T-helper 1 cell treated with Interleukin-12 subunit alpha and Interleukin-12 subunit beta and Interleukin-4 antibody, amounts not matched to agents 30 μg/mL and 1 μg/mL, for 36 hours (primary cell): Measurements from ENCODE around the gene EPHB1.
A peak's percentile ranks its signal among the peaks of the same experiment; 100 is the strongest.

Experiments used
- H3K27ac Mint-ChIP-seq: one replicate; pipeline ENCODE4 v1.8.0; 2021; ENCODE audit warnings: mild to moderate bottlenecking, mixed read lengths
- H3K27me3 Mint-ChIP-seq: one replicate; pipeline ENCODE4 v1.8.0; 2021; ENCODE audit warnings: low read depth, mixed read lengths
- H3K36me3 Mint-ChIP-seq: one replicate; pipeline ENCODE4 v1.8.0; 2021; ENCODE audit warnings: low read depth, mixed read lengths
- H3K4me1 Mint-ChIP-seq: one replicate; pipeline ENCODE4 v1.8.0; 2021; ENCODE audit warnings: low read depth, mixed read lengths
- H3K4me3 Mint-ChIP-seq: one replicate; pipeline ENCODE4 v1.8.0; 2021; ENCODE audit warnings: mild to moderate bottlenecking, moderate library complexity, mixed read lengths
- H3K9me3 Mint-ChIP-seq: one replicate; pipeline ENCODE4 v1.8.0; 2021; ENCODE audit warnings: mixed read lengths

Gene EPHB1

DNA sequence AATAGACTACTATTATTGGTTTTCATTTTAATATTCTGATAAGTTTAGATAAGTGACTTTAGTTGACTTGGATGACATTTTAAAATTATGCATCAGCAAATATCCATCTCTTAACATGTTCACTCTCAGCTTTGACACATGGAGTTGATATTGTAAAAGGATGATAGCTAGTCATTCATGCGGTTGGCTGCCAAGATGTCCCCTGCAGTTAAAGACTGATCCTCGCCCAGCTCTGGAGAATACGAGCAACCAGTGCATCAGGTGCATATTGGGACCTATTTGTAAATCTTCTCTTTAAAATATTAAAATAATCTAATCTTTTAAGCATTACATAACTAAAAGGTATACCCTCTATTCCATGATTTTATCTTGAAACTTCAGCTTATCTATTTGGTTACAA is 41.9 kb downstream of the EPHB1 start:
- no peaks in the 10 kb centered on the region for H3K36me3 Mint-ChIP-seq
- H3K27me3 Mint-ChIP-seq = peaks cover 8% of the 10 kb centered on the region
- no peaks in the 10 kb centered on the region for H3K4me1 Mint-ChIP-seq
- no peak overlapping the region for H3K27ac Mint-ChIP-seq
- H3K4me3 Mint-ChIP-seq = no peak overlapping the region
- peaks cover 10% of the 10 kb centered on the region for H3K9me3 Mint-ChIP-seq

DNA sequence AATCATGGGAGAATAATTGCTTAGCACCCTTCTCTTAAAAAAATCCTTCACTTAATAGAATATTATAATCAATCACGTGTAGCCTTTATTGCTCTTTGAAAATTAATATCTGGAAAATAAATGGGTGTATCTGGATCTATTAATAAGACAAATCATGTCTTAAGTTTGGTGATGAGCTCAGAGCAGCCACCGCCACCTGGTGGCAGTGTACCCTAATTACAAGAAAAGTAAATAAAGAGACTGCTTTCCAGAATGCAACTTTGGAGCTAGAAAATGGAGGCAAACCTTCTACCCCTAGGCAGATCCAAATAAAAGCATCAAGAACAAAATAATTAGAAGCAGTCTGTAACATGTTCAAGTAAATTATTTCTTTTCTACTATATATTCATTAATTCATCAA is 43.5 kb downstream of the EPHB1 start:
- Mint-ChIP-seq H3K4me3 (no peak overlapping the region), H3K9me3 (peaks cover 16% of the 10 kb centered on the region), H3K27me3 (peaks cover 10% of the 10 kb centered on the region), H3K27ac (no peak overlapping the region), H3K36me3 (no peaks in the 10 kb centered on the region), H3K4me1 (no peaks in the 10 kb centered on the region)

DNA sequence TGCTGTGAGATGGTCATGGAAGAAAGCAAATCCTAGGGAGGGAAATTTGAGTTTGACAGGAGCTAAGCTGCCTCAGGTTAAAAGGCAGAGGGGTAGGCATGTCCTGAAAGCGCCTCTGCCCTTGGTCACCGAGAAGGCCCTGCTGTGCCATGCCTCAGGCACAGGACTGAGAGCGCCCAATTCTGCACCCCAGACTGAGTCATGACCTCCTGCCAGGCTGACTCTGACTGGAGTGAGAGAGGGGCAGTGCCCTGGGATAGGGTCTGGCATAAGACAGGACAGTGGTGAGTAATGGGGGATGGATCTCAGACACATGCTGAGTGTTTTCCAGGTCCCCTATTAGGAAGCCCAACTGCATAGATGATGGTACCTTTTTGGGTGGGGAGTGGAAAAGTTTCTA is 44.4 kb downstream of the EPHB1 start:
- no peaks in the 10 kb centered on the region for H3K36me3 Mint-ChIP-seq
- H3K27ac Mint-ChIP-seq = no peak overlapping the region
- H3K9me3 Mint-ChIP-seq = peaks cover 16% of the 10 kb centered on the region
- no peaks in the 10 kb centered on the region for H3K4me1 Mint-ChIP-seq
- no peak overlapping the region for H3K4me3 Mint-ChIP-seq
- peaks cover 12% of the 10 kb centered on the region for H3K27me3 Mint-ChIP-seq

DNA sequence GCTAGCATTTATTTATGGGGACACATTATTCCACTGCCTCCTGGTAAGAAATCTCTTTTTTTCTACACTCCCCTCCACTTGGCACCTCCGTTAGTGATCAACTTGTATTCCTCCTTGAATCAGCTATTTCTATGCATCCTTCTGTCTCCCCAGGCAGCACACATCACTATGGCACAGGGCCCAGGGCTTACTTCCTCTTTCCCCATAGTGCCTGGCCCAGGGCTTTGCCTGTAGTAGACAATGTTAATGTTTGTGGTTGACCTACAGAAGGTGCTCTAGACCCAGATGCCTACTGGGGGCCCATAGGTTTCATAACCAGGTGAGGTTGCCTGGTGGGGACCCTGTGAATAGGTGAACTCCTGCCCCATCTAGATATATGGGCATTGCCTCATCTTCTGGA is 44.9 kb downstream of the EPHB1 start:
- Mint-ChIP-seq H3K4me1 (no peaks in the 10 kb centered on the region), H3K4me3 (no peak overlapping the region), H3K27me3 (peaks cover 16% of the 10 kb centered on the region), H3K9me3 (peaks cover 21% of the 10 kb centered on the region), H3K27ac (no peak overlapping the region), H3K36me3 (no peaks in the 10 kb centered on the region)

DNA sequence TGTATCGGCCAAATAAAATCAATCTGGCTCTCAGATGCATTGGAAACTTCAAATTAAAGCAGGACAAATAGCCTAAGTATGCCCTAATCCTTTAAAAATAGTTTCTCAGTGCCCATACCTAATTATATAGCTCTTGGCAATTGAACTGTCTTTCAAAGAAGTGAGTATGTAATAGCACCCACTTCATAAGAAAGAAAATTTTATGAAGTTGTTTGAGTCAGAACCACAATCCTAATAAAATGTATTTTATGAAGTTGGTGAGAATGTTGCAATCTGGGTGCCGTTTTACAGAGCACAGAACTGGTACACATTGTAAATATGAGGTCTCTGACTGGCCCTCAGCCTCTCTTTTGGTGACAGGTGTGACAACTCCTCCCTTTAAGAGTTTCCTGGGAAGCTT is 45.4 kb downstream of the EPHB1 start:
- H3K9me3 Mint-ChIP-seq = peaks cover 21% of the 10 kb centered on the region
- H3K27ac Mint-ChIP-seq = no peak overlapping the region
- H3K4me1 Mint-ChIP-seq = no peaks in the 10 kb centered on the region
- no peaks in the 10 kb centered on the region for H3K36me3 Mint-ChIP-seq
- H3K4me3 Mint-ChIP-seq = no peak overlapping the region
- peaks cover 18% of the 10 kb centered on the region for H3K27me3 Mint-ChIP-seq

DNA sequence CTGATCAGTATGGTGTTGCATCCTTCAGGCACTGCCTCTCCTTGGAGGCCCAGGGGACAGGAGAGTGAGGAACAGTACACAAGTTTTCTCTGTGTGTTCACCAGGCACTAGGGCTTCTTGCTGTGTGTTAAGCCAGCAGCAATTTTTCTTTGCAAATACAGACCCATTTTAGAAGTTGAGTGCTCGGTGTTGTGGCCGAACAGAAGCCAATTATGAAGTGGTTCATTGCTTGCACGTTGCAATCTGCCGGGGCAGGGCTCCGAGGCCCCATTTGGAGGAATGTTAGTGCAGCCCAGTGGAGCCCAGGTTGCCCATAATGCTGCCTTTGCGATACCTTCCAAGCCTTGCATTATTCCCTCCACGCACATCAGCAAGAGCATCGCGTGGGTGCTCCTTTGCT is 51.0 kb downstream of the EPHB1 start:
- Mint-ChIP-seq H3K4me1 (no peaks in the 10 kb centered on the region), H3K36me3 (no peaks in the 10 kb centered on the region), H3K27me3 (peaks cover 23% of the 10 kb centered on the region), H3K9me3 (peaks cover 11% of the 10 kb centered on the region), H3K4me3 (no peak overlapping the region), H3K27ac (no peak overlapping the region)

DNA sequence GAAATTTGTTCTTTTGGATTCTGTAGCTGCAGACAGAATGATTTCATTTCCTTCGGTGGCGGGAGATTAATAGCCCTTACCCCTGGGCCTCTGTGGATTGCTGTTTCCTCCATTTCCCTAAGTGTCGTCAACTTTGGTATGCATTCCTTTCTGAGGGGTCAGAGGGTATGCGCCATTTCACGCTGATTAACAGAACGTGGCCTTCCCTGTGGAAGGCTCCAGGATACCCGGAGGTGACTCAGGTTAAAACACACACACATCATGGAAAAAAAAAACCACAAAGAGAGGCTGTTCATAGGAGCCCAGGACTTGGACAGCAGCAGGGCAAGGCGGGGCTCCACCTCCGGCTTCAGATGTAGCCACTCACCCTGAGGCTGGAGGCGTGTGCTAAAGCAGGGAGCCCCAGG is 51.9 kb downstream of the EPHB1 start:
- Mint-ChIP-seq H3K4me3 (no peak overlapping the region), H3K4me1 (no peaks in the 10 kb centered on the region), H3K9me3 (peaks cover 11% of the 10 kb centered on the region), H3K36me3 (no peaks in the 10 kb centered on the region), H3K27me3 (peaks cover 23% of the 10 kb centered on the region), H3K27ac (no peak overlapping the region)

DNA sequence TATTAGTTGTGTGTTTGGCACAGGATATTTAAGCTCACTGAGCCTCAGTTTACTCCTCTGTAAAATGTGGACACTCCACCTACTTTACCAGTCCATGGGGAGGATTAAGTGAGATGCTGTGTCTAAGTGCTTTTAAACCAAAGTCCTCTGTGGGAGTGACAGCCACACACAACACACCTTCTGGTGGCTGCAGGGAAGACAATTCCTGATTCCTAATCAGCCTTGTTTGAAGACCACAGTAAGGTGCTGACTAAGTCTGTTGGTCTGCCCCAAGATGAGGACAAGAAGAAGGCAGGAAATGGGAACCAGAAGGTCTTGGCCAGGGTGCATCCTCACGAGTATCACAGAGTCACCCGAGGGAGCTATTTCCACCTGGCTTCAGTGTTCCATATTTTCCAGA is 52.3 kb downstream of the EPHB1 start:
- peaks cover 11% of the 10 kb centered on the region for H3K9me3 Mint-ChIP-seq
- no peak overlapping the region for H3K27ac Mint-ChIP-seq
- H3K4me1 Mint-ChIP-seq = peaks cover 2% of the 10 kb centered on the region
- H3K36me3 Mint-ChIP-seq = no peaks in the 10 kb centered on the region
- peaks cover 23% of the 10 kb centered on the region for H3K27me3 Mint-ChIP-seq
- no peak overlapping the region for H3K4me3 Mint-ChIP-seq

DNA sequence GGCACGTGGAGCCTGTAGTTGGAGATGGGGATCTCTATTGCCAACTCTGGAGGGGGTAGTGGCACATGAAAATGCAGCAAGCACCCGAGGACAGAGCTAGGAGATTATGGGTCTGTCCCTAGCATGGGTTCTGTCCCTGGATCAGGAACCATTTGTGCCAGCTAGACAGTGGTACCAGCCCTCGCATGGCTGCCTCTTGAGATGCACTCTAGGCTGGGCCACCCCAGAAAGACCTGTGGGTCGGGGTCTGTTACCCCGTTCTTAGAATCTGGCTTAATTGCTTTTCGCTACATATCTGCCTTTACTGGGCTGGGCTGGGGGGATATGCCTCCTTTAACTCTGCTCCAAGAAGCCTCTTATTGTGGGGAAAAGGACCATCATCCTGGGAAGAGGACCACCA is 54.5 kb downstream of the EPHB1 start:
- no peak overlapping the region for H3K27ac Mint-ChIP-seq
- H3K36me3 Mint-ChIP-seq = peaks cover 2% of the 10 kb centered on the region
- no peak overlapping the region for H3K4me3 Mint-ChIP-seq
- H3K27me3 Mint-ChIP-seq = peaks cover 11% of the 10 kb centered on the region
- H3K9me3 Mint-ChIP-seq = peaks cover 4% of the 10 kb centered on the region
- peaks cover 14% of the 10 kb centered on the region for H3K4me1 Mint-ChIP-seq

DNA sequence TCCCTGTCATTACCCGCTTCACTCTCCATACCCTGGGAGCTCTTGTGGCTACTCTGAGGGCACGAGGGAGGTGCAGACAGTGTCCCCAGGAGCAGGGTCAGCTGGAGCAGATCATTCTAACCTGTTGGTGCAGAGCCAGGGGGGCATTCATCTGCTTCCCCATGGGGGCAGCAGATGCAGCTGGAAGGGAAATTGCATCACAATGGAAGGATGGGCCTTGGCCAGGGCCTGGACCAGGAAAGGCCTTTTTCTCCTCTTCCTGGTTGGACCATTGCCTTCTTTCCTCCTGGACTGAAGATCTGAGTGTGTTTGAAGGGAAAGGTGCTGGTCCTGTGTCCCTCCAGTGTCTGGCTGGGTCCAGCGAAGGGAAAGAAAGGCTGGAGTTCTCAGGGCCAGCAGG is 55.7 kb downstream of the EPHB1 start:
- peaks cover 4% of the 10 kb centered on the region for H3K27me3 Mint-ChIP-seq
- H3K36me3 Mint-ChIP-seq = peaks cover 2% of the 10 kb centered on the region
- no peaks in the 10 kb centered on the region for H3K9me3 Mint-ChIP-seq
- no peak overlapping the region for H3K4me3 Mint-ChIP-seq
- H3K4me1 Mint-ChIP-seq = peaks cover 14% of the 10 kb centered on the region
- H3K27ac Mint-ChIP-seq = no peak overlapping the region

DNA sequence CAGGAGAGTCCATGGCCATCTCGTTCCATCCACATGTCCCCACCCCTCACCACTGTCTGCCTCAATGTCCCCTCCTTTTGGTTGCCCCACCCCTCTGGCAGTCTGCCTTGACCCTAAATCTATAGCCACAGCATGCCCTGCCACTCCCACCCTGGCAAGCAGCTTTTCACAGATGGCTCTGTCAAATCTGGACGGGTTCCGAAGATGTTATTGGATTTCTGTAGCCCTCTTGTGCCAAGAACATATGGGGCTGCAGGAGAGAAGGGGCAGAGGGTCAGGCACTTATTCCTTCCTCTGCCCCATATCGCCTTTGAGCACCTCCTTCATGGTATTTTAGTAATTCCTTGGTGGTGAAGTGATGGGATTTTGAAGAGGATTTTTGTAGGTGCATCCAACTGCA is 57.1 kb downstream of the EPHB1 start:
- H3K27me3 Mint-ChIP-seq = peaks cover 13% of the 10 kb centered on the region
- peaks cover 2% of the 10 kb centered on the region for H3K36me3 Mint-ChIP-seq
- peak overlapping the region; percentile 15 for H3K4me3 Mint-ChIP-seq
- peaks cover 14% of the 10 kb centered on the region for H3K4me1 Mint-ChIP-seq
- no peaks in the 10 kb centered on the region for H3K9me3 Mint-ChIP-seq
- no peak overlapping the region for H3K27ac Mint-ChIP-seq

DNA sequence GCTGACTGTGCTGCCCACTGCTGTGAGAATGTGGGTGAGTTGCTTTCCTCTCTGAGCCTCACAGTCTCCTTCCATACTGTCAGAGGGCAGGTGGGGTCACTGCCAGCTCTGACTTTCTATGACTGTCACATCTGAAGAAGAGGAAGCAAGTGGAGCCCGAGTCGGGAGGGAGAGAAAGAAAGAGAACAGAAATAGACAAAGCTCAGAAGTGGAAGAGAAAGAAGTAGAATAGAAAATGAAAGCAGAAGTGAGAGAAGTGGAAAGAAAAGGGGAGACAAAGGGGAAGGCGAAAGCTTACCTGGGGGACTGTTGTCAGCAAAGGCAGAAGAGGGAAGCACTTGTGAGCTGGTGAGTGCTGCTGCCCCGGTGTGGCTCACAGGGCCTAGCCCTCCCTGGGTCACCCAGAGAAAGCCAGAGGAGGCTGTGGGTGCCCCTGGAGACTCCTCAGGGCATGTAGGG is 57.9 kb downstream of the EPHB1 start:
- H3K4me1 Mint-ChIP-seq = peaks cover 14% of the 10 kb centered on the region
- peak overlapping the region; percentile 85 for H3K27ac Mint-ChIP-seq
- peak overlapping the region; percentile 72 for H3K4me3 Mint-ChIP-seq
- peaks cover 17% of the 10 kb centered on the region for H3K27me3 Mint-ChIP-seq
- peaks cover 2% of the 10 kb centered on the region for H3K36me3 Mint-ChIP-seq
- no peaks in the 10 kb centered on the region for H3K9me3 Mint-ChIP-seq

DNA sequence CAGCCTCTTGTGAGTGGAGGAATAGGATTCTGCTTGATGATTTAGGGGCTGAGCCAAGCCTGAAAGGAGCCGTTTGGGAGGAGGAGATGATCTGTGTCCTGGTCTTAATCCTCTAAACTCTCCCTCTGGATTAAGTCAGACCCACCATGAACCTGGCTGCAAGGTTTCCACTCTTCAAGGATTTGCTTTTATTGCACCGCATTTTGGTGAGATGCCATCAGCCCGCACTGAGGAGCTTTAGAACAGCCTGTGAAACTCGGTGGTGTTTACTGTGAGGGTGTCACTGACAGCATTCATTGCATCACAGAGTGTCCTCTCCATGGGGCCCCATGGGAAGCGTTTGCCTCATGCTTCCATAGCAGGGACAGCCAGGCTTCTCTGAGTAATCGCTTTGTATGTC is 59.2 kb downstream of the EPHB1 start:
- Mint-ChIP-seq H3K27me3 (peaks cover 20% of the 10 kb centered on the region), H3K27ac (no peak overlapping the region), H3K36me3 (peaks cover 2% of the 10 kb centered on the region), H3K4me3 (no peak overlapping the region), H3K4me1 (peaks cover 14% of the 10 kb centered on the region), H3K9me3 (no peaks in the 10 kb centered on the region)

DNA sequence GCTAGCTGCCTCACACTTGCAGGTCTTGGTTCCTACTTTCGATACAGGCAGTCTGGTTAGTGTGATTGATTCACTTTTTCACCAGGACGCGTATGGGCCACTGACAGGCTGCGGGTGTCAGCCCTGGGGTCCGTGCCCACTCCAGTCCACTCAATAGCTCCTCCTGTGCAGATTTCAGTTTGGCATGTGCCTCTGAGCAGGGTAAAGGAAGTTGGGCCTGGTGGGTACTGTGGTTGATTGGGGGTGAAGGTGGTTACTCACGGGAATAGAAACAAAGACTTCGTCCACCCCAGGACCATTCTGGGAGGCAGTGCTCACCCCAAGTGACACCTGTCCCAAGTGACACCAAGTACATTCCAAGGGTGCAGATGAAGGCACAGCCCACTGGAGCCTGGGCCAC is 62.3 kb downstream of the EPHB1 start:
- H3K36me3 Mint-ChIP-seq = peaks cover 2% of the 10 kb centered on the region
- H3K27ac Mint-ChIP-seq = no peak overlapping the region
- peaks cover 12% of the 10 kb centered on the region for H3K4me1 Mint-ChIP-seq
- peaks cover 24% of the 10 kb centered on the region for H3K27me3 Mint-ChIP-seq
- no peak overlapping the region for H3K4me3 Mint-ChIP-seq
- no peaks in the 10 kb centered on the region for H3K9me3 Mint-ChIP-seq

DNA sequence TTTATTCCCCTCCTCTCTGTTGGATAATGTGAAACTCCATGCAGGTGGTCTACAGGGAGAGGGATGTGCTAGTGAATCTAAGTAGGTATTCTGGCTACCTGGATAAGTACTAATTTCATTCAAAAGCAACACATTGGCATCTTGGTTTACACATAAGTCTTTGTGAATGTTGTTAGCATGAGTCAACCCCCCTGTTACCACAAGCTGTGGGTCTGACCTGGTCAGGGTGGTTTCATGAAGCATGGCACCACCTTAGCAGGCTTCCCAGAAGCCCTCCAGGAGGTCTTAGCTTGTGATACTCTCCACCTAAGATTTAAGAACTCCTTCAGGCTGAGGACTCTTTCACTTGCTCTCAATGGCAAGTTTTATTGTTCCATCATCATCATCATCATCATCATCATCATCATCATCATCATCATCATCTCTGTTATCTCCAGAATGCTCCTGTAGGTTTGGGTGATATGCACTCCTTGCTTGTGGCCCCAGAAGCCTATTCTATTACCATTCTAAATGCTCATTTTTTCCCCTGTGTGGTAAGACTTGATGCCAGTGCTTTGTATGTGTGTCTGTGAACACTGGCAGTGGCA is 62.8 kb downstream of the EPHB1 start:
- H3K9me3 Mint-ChIP-seq = no peaks in the 10 kb centered on the region
- no peak overlapping the region for H3K4me3 Mint-ChIP-seq
- peaks cover 24% of the 10 kb centered on the region for H3K27me3 Mint-ChIP-seq
- H3K36me3 Mint-ChIP-seq = peaks cover 1% of the 10 kb centered on the region
- H3K27ac Mint-ChIP-seq = no peak overlapping the region
- H3K4me1 Mint-ChIP-seq = peaks cover 7% of the 10 kb centered on the region
